Measurements from ENCODE around the gene RGL1. TPM values are rescaled to one million over a fixed set of nuclear protein-coding genes. Genes with fewer than 3 reads are reported as not detected.
A peak's percentile ranks its signal among the peaks of the same experiment; 100 is the strongest.

RGL1 gene
- total RNA-seq, 1 experiment from 2014 or later: 34.5 TPM

GRCh38 chr1:183891158-183891856, 86.4 kb downstream of the RGL1 start:
- H3K27me3 ChIP-seq (replicated peaks; ENCODE audit: control insufficient read depth, insufficient read depth, low read length): no peaks in the 10 kb centered on the region
- TF ChIP-seq CTCF (IDR thresholded peaks at IDR 0.05; ENCODE audit: insufficient read depth in 1 of 2, low read depth in 1 of 2, low read length in 1 of 2, severe bottlenecking in 1 of 2, unreplicated experiment in 1 of 2): no peak
- H3K9me3 Mint-ChIP-seq (ENCODE audit: unreplicated experiment): no peaks in the 10 kb centered on the region
- no peak overlapping the region for H3K27ac Mint-ChIP-seq (ENCODE audit: unreplicated experiment)
- H3K4me3 Mint-ChIP-seq (ENCODE audit: unreplicated experiment): no peak overlapping the region
- no peaks in the 10 kb centered on the region for H3K36me3 ChIP-seq (ENCODE audit: control insufficient read depth, insufficient read depth, low read length)
- no peaks in the 10 kb centered on the region for H3K27me3 Mint-ChIP-seq (ENCODE audit: insufficient read depth, unreplicated experiment)
- H3K4me3 ChIP-seq (ENCODE audit: low read depth, low read length): no peak overlapping the region
- BruUV-seq (replicated peaks): no TSS peak
- peaks cover 13% of the 10 kb centered on the region; the same call in 1 of the 2 replicates for H3K4me1 ChIP-seq
- intact Hi-C loops (cut with micrococcal nuclease; ENCODE audit: unreplicated experiment): loop anchor here (5.0 kb wide), 1 partner anchor 64 kb away; no protein-coding TSS in a partner anchor
- no peak for DNase-seq
- no peaks in the 10 kb centered on the region for H3K4me1 Mint-ChIP-seq (ENCODE audit: low read depth, unreplicated experiment)
- no peaks in the 10 kb centered on the region for H3K9me3 ChIP-seq
- H3K36me3 Mint-ChIP-seq (ENCODE audit: insufficient read depth, unreplicated experiment): peaks cover 80% of the 10 kb centered on the region
- POLR2A ChIA-PET: no interaction called here
- CTCF ChIA-PET: interaction anchor here (1.0 to 1.1 kb wide), 3 partner anchors 10 to 236 kb away, joined by 3 read pairs; no protein-coding TSS in a partner anchor

- Mint-ChIP-seq H3K4me3 (ENCODE audit: unreplicated experiment) (no peak overlapping the region), H3K27me3 (ENCODE audit: insufficient read depth, unreplicated experiment) (no peaks in the 10 kb centered on the region), H3K4me1 (ENCODE audit: low read depth, unreplicated experiment) (no peaks in the 10 kb centered on the region), H3K9me3 (ENCODE audit: unreplicated experiment) (no peaks in the 10 kb centered on the region), H3K27ac (ENCODE audit: unreplicated experiment) (no peak overlapping the region), H3K36me3 (ENCODE audit: insufficient read depth, unreplicated experiment) (peaks cover 82% of the 10 kb centered on the region)
- DNase-seq: peak; percentile 57 to 69
- H3K9me3 ChIP-seq: no peaks in the 10 kb centered on the region
- intact Hi-C loops (cut with micrococcal nuclease; ENCODE audit: unreplicated experiment): loop anchor here (1.0 to 5.0 kb wide), 3 partner anchors 34 to 88 kb away; no protein-coding TSS in a partner anchor
- TF ChIP-seq CTCF (IDR thresholded peaks at IDR 0.05; ENCODE audit: insufficient read depth in 1 of 2, low read depth in 1 of 2, low read length in 1 of 2, severe bottlenecking in 1 of 2, unreplicated experiment in 1 of 2): no peak
- ChIA-PET CTCF (interaction anchor here (1.0 to 1.7 kb wide), 4 partner anchors 11 to 237 kb away, joined by 3 to 10 read pairs (median 3); no protein-coding TSS in a partner anchor), POLR2A (interaction anchor here (1.0 kb wide), 1 partner anchor 420 kb away, joined by 3 read pairs; the partner anchor contains the start of gene SMG7)
- no peak overlapping the region for H3K4me3 ChIP-seq (ENCODE audit: low read depth, low read length)
- H3K36me3 ChIP-seq (ENCODE audit: control insufficient read depth, insufficient read depth, low read length): no peaks in the 10 kb centered on the region
- no peaks in the 10 kb centered on the region for H3K27me3 ChIP-seq (replicated peaks; ENCODE audit: control insufficient read depth, insufficient read depth, low read length)
- peaks cover 13% of the 10 kb centered on the region; the same call in 1 of the 2 replicates for H3K4me1 ChIP-seq
- BruUV-seq (replicated peaks): no TSS peak
Observed at GRCh38 chr1:183892351-183892793, 87.5 kb downstream of the RGL1 start.

GRCh38 chr1:183893561-183894289, 88.8 kb downstream of the RGL1 start:
- Mint-ChIP-seq H3K27me3 (ENCODE audit: insufficient read depth, unreplicated experiment) (no peaks in the 10 kb centered on the region), H3K27ac (ENCODE audit: unreplicated experiment) (no peak overlapping the region), H3K4me1 (ENCODE audit: low read depth, unreplicated experiment) (no peaks in the 10 kb centered on the region), H3K9me3 (ENCODE audit: unreplicated experiment) (no peaks in the 10 kb centered on the region), H3K4me3 (ENCODE audit: unreplicated experiment) (no peak overlapping the region), H3K36me3 (ENCODE audit: insufficient read depth, unreplicated experiment) (peaks cover 83% of the 10 kb centered on the region)
- ChIA-PET POLR2A (no interaction called here), CTCF (interaction anchor here (1.7 kb wide), 1 partner anchor 22 kb away, joined by 10 read pairs; no protein-coding TSS in a partner anchor)
- Histone ChIP-seq H3K9me3 (no peaks in the 10 kb centered on the region), H3K27me3 (replicated peaks; ENCODE audit: control insufficient read depth, insufficient read depth, low read length) (no peaks in the 10 kb centered on the region), H3K36me3 (ENCODE audit: control insufficient read depth, insufficient read depth, low read length) (no peaks in the 10 kb centered on the region), H3K4me1 (peaks cover 9% of the 10 kb centered on the region; the same call in 1 of the 2 replicates), H3K4me3 (ENCODE audit: low read depth, low read length) (no peak overlapping the region)
- no peak for DNase-seq
- intact Hi-C loops (cut with micrococcal nuclease; ENCODE audit: unreplicated experiment): loop anchor here (2.0 to 5.0 kb wide), 2 partner anchors 33 to 66 kb away; no protein-coding TSS in a partner anchor
- no peak for TF ChIP-seq CTCF (IDR thresholded peaks at IDR 0.05; ENCODE audit: insufficient read depth in 1 of 2, low read depth in 1 of 2, low read length in 1 of 2, severe bottlenecking in 1 of 2, unreplicated experiment in 1 of 2)
- no TSS peak for BruUV-seq (replicated peaks)

All from Caco-2 (cell line).